ENCODE measurements around the gene OSGEP. TPM values are rescaled to one million over a fixed set of nuclear protein-coding genes. Genes with fewer than 3 reads are reported as not detected.

The OSGEP gene
- total RNA-seq, 1 experiment from 2014 or later, result 63.1 TPM

DNA sequence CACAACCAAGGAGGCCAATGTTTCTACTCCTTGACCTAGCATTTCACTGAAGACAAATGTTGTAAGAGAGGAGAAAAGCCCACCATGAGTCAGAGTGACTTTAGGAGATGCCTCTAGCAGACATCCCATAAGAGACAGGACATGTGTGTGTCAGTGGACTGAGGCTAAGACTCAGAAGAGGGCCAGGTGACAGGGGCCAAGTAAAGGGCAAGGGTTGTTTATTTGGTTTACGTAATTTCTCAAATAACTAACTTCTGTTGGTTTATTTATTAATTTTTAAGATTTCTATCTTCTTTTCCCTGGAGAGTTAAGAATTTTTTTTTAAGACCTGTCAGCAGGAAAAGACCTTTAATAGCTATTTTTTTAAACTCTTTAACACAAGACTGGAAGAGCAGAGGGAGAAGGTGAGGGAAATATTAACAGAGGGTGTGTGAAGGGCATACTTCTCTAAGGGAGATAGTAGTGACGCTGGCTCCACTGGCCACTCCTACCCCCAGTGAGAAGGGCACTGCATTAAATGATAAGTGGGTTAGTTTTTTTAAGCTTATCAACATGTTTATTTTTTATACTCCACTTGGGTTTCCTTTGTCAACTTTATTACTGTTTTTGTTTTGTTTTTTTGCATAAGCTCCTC, 18.0 kb upstream of the OSGEP start:
- H3K9me3 Mint-ChIP-seq (ENCODE audit: unreplicated experiment), result no peaks in the 10 kb centered on the region
- Histone ChIP-seq H3K27me3 (replicated peaks; ENCODE audit: control insufficient read depth, insufficient read depth, low read length) (no peaks in the 10 kb centered on the region), H3K4me3 (ENCODE audit: low read depth, low read length) (no peak overlapping the region), H3K4me1 (peaks cover 9% of the 10 kb centered on the region), H3K9me3 (no peaks in the 10 kb centered on the region), H3K36me3 (ENCODE audit: control insufficient read depth, insufficient read depth, low read length) (no peaks in the 10 kb centered on the region; the same call in 1 of the 2 replicates)
- no peak for DNase-seq
- peaks cover 82% of the 10 kb centered on the region for H3K36me3 Mint-ChIP-seq (ENCODE audit: insufficient read depth, unreplicated experiment)
- intact Hi-C loops (cut with micrococcal nuclease; ENCODE audit: unreplicated experiment), result no loop called here
- no TSS peak for BruUV-seq (replicated peaks)
- H3K4me1 Mint-ChIP-seq (ENCODE audit: low read depth, unreplicated experiment), result peaks cover 28% of the 10 kb centered on the region
- H3K4me3 Mint-ChIP-seq (ENCODE audit: unreplicated experiment), result no peak overlapping the region
- H3K27me3 Mint-ChIP-seq (ENCODE audit: insufficient read depth, unreplicated experiment), result no peaks in the 10 kb centered on the region
- no peak for TF ChIP-seq CTCF (IDR thresholded peaks at IDR 0.05; ENCODE audit: insufficient read depth in 1 of 2, low read depth in 1 of 2, low read length in 1 of 2, severe bottlenecking in 1 of 2, unreplicated experiment in 1 of 2)
- no peak overlapping the region for H3K27ac Mint-ChIP-seq (ENCODE audit: unreplicated experiment)
- ChIA-PET CTCF (no interaction called here), POLR2A (interaction anchor here (0.6 to 1.0 kb wide), 3 partner anchors 9 to 18 kb away, joined by 3 to 8 read pairs (median 3); partner anchors contain the start of genes APEX1, OSGEP and PIP4P1)

GRCh38 chr14:20470603-20470901, 15.9 kb upstream of the OSGEP start:
- H3K36me3 Mint-ChIP-seq (ENCODE audit: insufficient read depth, unreplicated experiment), result peaks cover 61% of the 10 kb centered on the region

More at GRCh38 chr14:20470603-20470901, 15.9 kb upstream of the OSGEP start:
- DNase-seq, result no peak
- no peaks in the 10 kb centered on the region for H3K36me3 ChIP-seq (ENCODE audit: control insufficient read depth, insufficient read depth, low read length)
- no peaks in the 10 kb centered on the region for H3K27me3 Mint-ChIP-seq (ENCODE audit: insufficient read depth, unreplicated experiment)
- peaks cover 21% of the 10 kb centered on the region for H3K4me1 Mint-ChIP-seq (ENCODE audit: low read depth, unreplicated experiment)
- no peaks in the 10 kb centered on the region for H3K27me3 ChIP-seq (replicated peaks; ENCODE audit: control insufficient read depth, insufficient read depth, low read length)
- H3K9me3 ChIP-seq, result no peaks in the 10 kb centered on the region
- no peaks in the 10 kb centered on the region for H3K9me3 Mint-ChIP-seq (ENCODE audit: unreplicated experiment)
- H3K4me1 ChIP-seq, result peaks cover 9% of the 10 kb centered on the region
- POLR2A ChIA-PET, result interaction anchor here (1.4 to 2.9 kb wide), 3 partner anchors 9 to 127 kb away, joined by 16 to 33 read pairs (median 16); partner anchors contain the start of genes APEX1, OSGEP, PARP2 and PIP4P1
- no TSS peak for BruUV-seq (replicated peaks)
- H3K27ac Mint-ChIP-seq (ENCODE audit: unreplicated experiment), result peak overlapping the region; percentile 90
- TF ChIP-seq CTCF (IDR thresholded peaks at IDR 0.05; ENCODE audit: insufficient read depth in 1 of 2, low read depth in 1 of 2, low read length in 1 of 2, severe bottlenecking in 1 of 2, unreplicated experiment in 1 of 2), result no peak
- CTCF ChIA-PET, result no interaction called here
- peak overlapping the region; percentile 83 for H3K4me3 Mint-ChIP-seq (ENCODE audit: unreplicated experiment)
- intact Hi-C loops (cut with micrococcal nuclease; ENCODE audit: unreplicated experiment), result no loop called here
- H3K4me3 ChIP-seq (ENCODE audit: low read depth, low read length), result peak overlapping the region; percentile 90

Measured in Caco-2 (cell line).